SK-N-SH (cell line): ENCODE data around the gene SORBS1. TPM values are rescaled to one million over a fixed set of nuclear protein-coding genes. Genes with fewer than 3 reads are reported as not detected.

ENCODE experiments used
- CTCF ChIA-PET: fragments of 300-600, 350-600 bp; formaldehyde crosslinking; extraction: SDS; loops from one replicate; lab custom pipeline; 2021; lab: Yijun Ruan, JAX
- POLR2A ChIA-PET: fragments of 350-600 bp; sonication (Branson Sonifier 250); formaldehyde crosslinking; extraction: SDS; loops from one replicate; lab custom pipeline; 2020; ENCODE audit warnings: antibody characterized with exemption, inconsistent platforms; lab: Yijun Ruan, JAX
- DNase-seq: peaks from one replicate; pipeline ENCODE4 v3.0.0; 2012
- H2AFZ ChIP-seq: fragments of 200-600 bp; sonication (generic); 2 replicates; pipeline ENCODE4 v1.8.1; 2016; ENCODE audit warnings: antibody characterized with exemption, mild to moderate bottlenecking, low read depth
- H3F3A ChIP-seq: fragments of 200-600 bp; sonication (generic); replicated peaks from 2 replicates; pipeline ENCODE3; 2016; ENCODE audit warnings: antibody characterized with exemption, mild to moderate bottlenecking; ENCODE audit not compliant: insufficient read depth
- H3K27ac ChIP-seq, 2 experiments: fragments of 200-500 bp in 1 of 2; fragments of 200-600 bp in 1 of 2; sonication (Bioruptor generic) in 1 of 2; sonication (generic), shearing (Covaris generic) in 1 of 2; 2 replicates each; pipeline versions ENCODE4 v1.5.1 to v1.6.1; 2014 to 2016; ENCODE audit warnings: low read depth in 2 of 2, inconsistent platforms in 1 of 2, low read length in 1 of 2, mild to moderate bottlenecking in 1 of 2, mixed read lengths in 1 of 2
- H3K27me3 ChIP-seq: fragments of 200-600 bp; sonication (generic), shearing (Covaris generic); 2 replicates; pipeline ENCODE4 v1.6.1; 2016; ENCODE audit warnings: mixed run types; ENCODE audit not compliant: insufficient read depth
- H3K36me3 ChIP-seq, 2 experiments: fragments of 200-500 bp in 1 of 2; fragments of 200-600 bp in 1 of 2; sonication (Bioruptor generic) in 1 of 2; sonication (generic) in 1 of 2; replicated peaks in 1 of 2; 2 replicates each; pipeline versions ENCODE3 to v1.5.1; 2014 to 2016; ENCODE audit warnings: low read length in 1 of 2, mild to moderate bottlenecking in 1 of 2; ENCODE audit not compliant: insufficient read depth in 2 of 2, control insufficient read depth in 1 of 2
- H3K4me1 ChIP-seq, 2 experiments: fragments of 200-500 bp in 1 of 2; fragments of 200-600 bp in 1 of 2; sonication (Bioruptor generic) in 1 of 2; sonication (generic), shearing (Covaris generic) in 1 of 2; 2 replicates each; pipeline versions ENCODE4 v1.5.1 to v1.6.1; 2014 to 2016; ENCODE audit warnings: low read depth in 1 of 2, low read length in 1 of 2, mixed run types in 1 of 2; ENCODE audit not compliant: insufficient read depth in 2 of 2, control insufficient read depth in 1 of 2
- H3K4me2 ChIP-seq: fragments of 200-600 bp; sonication (generic), shearing (Covaris generic); 2 replicates; pipeline ENCODE4 v1.6.1; 2017; ENCODE audit warnings: mixed run types
- H3K4me3 ChIP-seq, 2 experiments: fragments of 200-500 bp in 1 of 2; fragments of 200-600 bp in 1 of 2; sonication (Bioruptor generic) in 1 of 2; sonication (generic), shearing (Covaris generic) in 1 of 2; 2 replicates each; pipeline versions ENCODE4 v1.5.1 to v1.8.1; 2014 to 2016; ENCODE audit warnings: low read depth in 2 of 2, inconsistent platforms in 1 of 2, low read length in 1 of 2, mild to moderate bottlenecking in 1 of 2, mixed read lengths in 1 of 2, moderate library complexity in 1 of 2
- H3K79me2 ChIP-seq: fragments of 200-600 bp; sonication (generic); 2 replicates; pipeline ENCODE4 v1.8.1; 2017; ENCODE audit warnings: mild to moderate bottlenecking; ENCODE audit not compliant: insufficient read depth
- H3K9ac ChIP-seq: fragments of 200-600 bp; sonication (generic); 2 replicates; pipeline ENCODE4 v1.6.1; 2017; ENCODE audit warnings: mixed run types
- H3K9me2 ChIP-seq: fragments of 200-600 bp; sonication (generic); 2 replicates; pipeline ENCODE4 v1.6.1; 2017; ENCODE audit warnings: mixed run types
- H3K9me3 ChIP-seq: fragments of 200-600 bp; sonication (generic); 2 replicates; pipeline ENCODE4 v1.6.1; 2017; ENCODE audit warnings: mixed run types, mild to moderate bottlenecking, moderate library complexity
- H4K20me1 ChIP-seq: fragments of 200-600 bp; sonication (generic); 2 replicates; pipeline ENCODE4 v1.6.1; 2017; ENCODE audit warnings: mild to moderate bottlenecking, mixed run types; ENCODE audit not compliant: insufficient read depth
- CHD2 ChIP-seq: fragments of 150-350 bp; IDR thresholded peaks from 2 replicates; pipeline ENCODE4 v1.6.1; 2018; ENCODE audit warnings: low read length; ENCODE audit not compliant: partially characterized antibody
- FOSL2 ChIP-seq: IDR thresholded peaks from 2 replicates; pipeline ENCODE4 v1.4.0; 2012; ENCODE audit warnings: low read depth, mild to moderate bottlenecking, moderate library complexity, borderline replicate concordance
- FOXM1 ChIP-seq: IDR thresholded peaks from 2 replicates; pipeline ENCODE4 v1.4.0; 2012; ENCODE audit warnings: low read depth, mild to moderate bottlenecking
- NRF1 ChIP-seq: IDR thresholded peaks from 2 replicates; pipeline ENCODE4 v1.6.1; 2012; ENCODE audit warnings: low read depth, mild to moderate bottlenecking, low read length
- RAD21 ChIP-seq: IDR thresholded peaks from 2 replicates; pipeline ENCODE4 v1.6.1; 2012; ENCODE audit warnings: mild to moderate bottlenecking, low read length
- RFX5 ChIP-seq: IDR thresholded peaks from 2 replicates; pipeline ENCODE4 v1.6.1; 2012; ENCODE audit warnings: mild to moderate bottlenecking, improper control_type of control experiment, low read length
- RXRA ChIP-seq: IDR thresholded peaks from 2 replicates; pipeline ENCODE4 v1.4.0; 2012; ENCODE audit warnings: low read depth, mild to moderate bottlenecking, borderline replicate concordance
- SIN3A ChIP-seq: IDR thresholded peaks from 2 replicates; pipeline ENCODE4 v1.6.1; 2012; ENCODE audit warnings: low read depth, mild to moderate bottlenecking, low read length, moderate library complexity, borderline replicate concordance
- SMC3 ChIP-seq: IDR thresholded peaks from 2 replicates; pipeline ENCODE4 v1.6.1; 2012; ENCODE audit warnings: low read depth, low read length, improper control_type of control experiment
- TAF1 ChIP-seq: IDR thresholded peaks from 2 replicates; pipeline ENCODE4 v1.6.1; 2012; ENCODE audit warnings: low read depth, mild to moderate bottlenecking, low read length, moderate library complexity, borderline replicate concordance
- TCF12 ChIP-seq: IDR thresholded peaks from 2 replicates; pipeline ENCODE4 v1.4.0; 2012
- YY1 ChIP-seq: IDR thresholded peaks from 2 replicates; pipeline ENCODE4 v1.4.0; 2012; ENCODE audit warnings: low read depth, mild to moderate bottlenecking
- WGBS: methylation state at CpG from one replicate; pipeline ENCODE4 v1.1.6; 2017; ENCODE audit warnings: low lambda C conversion rate; 5-methylcytosine and 5-hydroxymethylcytosine counted together
- polyA plus RNA-seq, 3 experiments: library from polyadenylated mRNA; depleted of rRNA; stranded (reverse); fragments of >200 nt; gene quantifications; 2 replicates each; pipeline ENCODE4 v1.2.3, GENCODE V29; 2012
- TF ChIP-seq, protein P1 (sequence below): IDR thresholded peaks from 2 replicates; pipeline ENCODE4 v1.4.0; 2012; ENCODE audit warnings: low read depth
- TF ChIP-seq, protein P2 (sequence below): IDR thresholded peaks from 2 replicates; pipeline ENCODE4; 2012
- TF ChIP-seq, protein P3 (sequence below): fragments of 150-350 bp; IDR thresholded peaks from 2 replicates; pipeline ENCODE4 v1.6.1; 2016; ENCODE audit warnings: mild to moderate bottlenecking, low read depth, low read length
- TF ChIP-seq, protein P4 (sequence below): IDR thresholded peaks from 2 replicates; pipeline ENCODE4 v1.4.0; 2012; ENCODE audit warnings: low read depth, borderline replicate concordance
- TF ChIP-seq, protein P5 (sequence below): fragments of 150-350 bp; IDR thresholded peaks from 2 replicates; pipeline ENCODE4 v1.6.1; 2017; ENCODE audit warnings: antibody characterized with exemption, low read length, low read depth, borderline replicate concordance

Gene SORBS1
- polyA plus RNA-seq, 1 of the 3 experiments (the other 2 are of a cell fraction), result 0.36 TPM

DNA sequence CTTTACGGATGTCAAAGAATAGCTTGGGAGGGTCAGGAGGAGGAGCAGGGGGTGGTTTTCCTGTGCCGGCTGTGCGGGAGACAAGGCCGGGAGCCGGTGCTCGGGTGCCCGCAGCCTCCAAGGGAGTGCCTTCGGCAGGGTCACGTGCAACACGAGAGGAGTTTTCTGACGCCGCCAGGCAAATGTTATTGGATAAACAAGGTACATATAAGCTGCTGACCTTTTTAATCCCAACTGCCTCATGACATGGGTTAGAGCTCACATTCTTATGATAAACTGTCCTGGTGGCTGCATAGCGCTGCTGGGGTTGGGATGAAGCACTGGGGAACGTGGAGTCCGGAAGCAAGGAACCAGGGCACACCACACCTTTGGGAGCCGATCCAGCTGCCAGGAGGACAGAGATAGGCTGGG, 145.5 kb downstream of the SORBS1 start:
- Histone ChIP-seq H3K4me3 (no peak overlapping the region), H3K9ac (no peak overlapping the region), H3K27ac (no peak overlapping the region), H3F3A (no peaks in the 10 kb centered on the region), H3K4me1 (no peaks in the 10 kb centered on the region; a peak in 1 of 4 replicates), H3K36me3 (no peaks in the 10 kb centered on the region), H3K4me2 (no peak overlapping the region), H2AFZ (no peak overlapping the region), H4K20me1 (no peaks in the 10 kb centered on the region), H3K27me3 (no peaks in the 10 kb centered on the region), H3K9me2 (no peaks in the 10 kb centered on the region), H3K9me3 (no peaks in the 10 kb centered on the region), H3K79me2 (no peaks in the 10 kb centered on the region)
- CTCF ChIA-PET, result interaction anchor here (0.8 to 2.4 kb wide), 7 partner anchors 10 to 186 kb away, joined by 3 to 13 read pairs (median 4); no protein-coding TSS in a partner anchor
- no peak for DNase-seq
- POLR2A ChIA-PET, result no interaction called here
- TF ChIP-seq SMC3, result no peak
- TF ChIP-seq, protein P1, sequence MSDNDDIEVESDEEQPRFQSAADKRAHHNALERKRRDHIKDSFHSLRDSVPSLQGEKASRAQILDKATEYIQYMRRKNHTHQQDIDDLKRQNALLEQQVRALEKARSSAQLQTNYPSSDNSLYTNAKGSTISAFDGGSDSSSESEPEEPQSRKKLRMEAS, result no peak
- TF ChIP-seq, protein P2, sequence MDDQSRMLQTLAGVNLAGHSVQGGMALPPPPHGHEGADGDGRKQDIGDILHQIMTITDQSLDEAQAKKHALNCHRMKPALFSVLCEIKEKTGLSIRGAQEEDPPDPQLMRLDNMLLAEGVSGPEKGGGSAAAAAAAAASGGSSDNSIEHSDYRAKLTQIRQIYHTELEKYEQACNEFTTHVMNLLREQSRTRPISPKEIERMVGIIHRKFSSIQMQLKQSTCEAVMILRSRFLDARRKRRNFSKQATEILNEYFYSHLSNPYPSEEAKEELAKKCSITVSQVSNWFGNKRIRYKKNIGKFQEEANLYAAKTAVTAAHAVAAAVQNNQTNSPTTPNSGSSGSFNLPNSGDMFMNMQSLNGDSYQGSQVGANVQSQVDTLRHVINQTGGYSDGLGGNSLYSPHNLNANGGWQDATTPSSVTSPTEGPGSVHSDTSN, result no peak
- TF ChIP-seq, protein P3, sequence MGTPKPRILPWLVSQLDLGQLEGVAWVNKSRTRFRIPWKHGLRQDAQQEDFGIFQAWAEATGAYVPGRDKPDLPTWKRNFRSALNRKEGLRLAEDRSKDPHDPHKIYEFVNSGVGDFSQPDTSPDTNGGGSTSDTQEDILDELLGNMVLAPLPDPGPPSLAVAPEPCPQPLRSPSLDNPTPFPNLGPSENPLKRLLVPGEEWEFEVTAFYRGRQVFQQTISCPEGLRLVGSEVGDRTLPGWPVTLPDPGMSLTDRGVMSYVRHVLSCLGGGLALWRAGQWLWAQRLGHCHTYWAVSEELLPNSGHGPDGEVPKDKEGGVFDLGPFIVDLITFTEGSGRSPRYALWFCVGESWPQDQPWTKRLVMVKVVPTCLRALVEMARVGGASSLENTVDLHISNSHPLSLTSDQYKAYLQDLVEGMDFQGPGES, result no peak
- TF ChIP-seq RFX5, result no peak
- no peak for TF ChIP-seq TCF12
- 86% methylated on average over 13 of the region's 16 CpGs for WGBS

DNA sequence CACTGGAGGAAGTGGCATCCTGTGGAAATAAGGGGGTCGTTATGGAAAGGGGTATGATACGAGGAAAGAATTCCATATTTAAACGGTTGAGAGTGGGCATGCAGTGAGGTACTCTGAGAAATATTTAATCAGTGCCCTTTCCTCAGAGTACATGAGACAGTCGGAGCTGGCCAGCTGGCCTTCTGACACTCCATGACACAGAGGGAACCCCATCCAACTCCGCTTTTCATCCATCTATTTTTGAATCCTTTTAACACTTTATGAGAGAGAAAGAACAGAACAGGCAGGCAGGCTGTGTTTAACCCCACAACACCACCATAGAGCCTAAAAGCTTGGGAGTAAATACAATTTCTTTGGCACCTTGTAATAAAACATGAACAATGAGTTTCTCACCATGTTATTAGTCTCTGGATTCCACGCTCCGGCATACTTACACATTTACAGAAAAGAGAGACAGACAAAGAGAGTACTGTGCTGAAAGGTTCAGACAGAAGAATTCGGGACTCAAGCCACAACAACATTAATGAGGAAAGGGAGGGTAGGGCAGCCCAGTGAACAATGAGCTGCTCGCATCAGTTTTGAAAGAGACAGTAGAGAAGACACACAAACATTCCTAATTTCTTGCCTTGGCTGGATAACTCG, 146.2 kb downstream of the SORBS1 start:
- no peak overlapping the region for H3K27ac ChIP-seq
- no peaks in the 10 kb centered on the region for H3K9me3 ChIP-seq
- H3K4me2 ChIP-seq, result no peak overlapping the region
- no peaks in the 10 kb centered on the region for H3K36me3 ChIP-seq
- H2AFZ ChIP-seq, result no peak overlapping the region
- no peak overlapping the region for H3K4me3 ChIP-seq
- ChIA-PET POLR2A (no interaction called here), CTCF (interaction anchor here (0.8 to 2.4 kb wide), 7 partner anchors 9 to 41 kb away, joined by 3 to 13 read pairs (median 4); no protein-coding TSS in a partner anchor)
- no peaks in the 10 kb centered on the region for H4K20me1 ChIP-seq
- WGBS, result 61% methylated on average over 10 of the region's 10 CpGs
- H3F3A ChIP-seq, result no peaks in the 10 kb centered on the region
- no peaks in the 10 kb centered on the region; a peak in 1 of 4 replicates for H3K4me1 ChIP-seq
- H3K9me2 ChIP-seq, result no peaks in the 10 kb centered on the region
- TF ChIP-seq RAD21, result no peak
- TF ChIP-seq FOXM1, result no peak
- no peak for TF ChIP-seq TCF12
- no peak for TF ChIP-seq NRF1
- TF ChIP-seq SMC3, result no peak
- TF ChIP-seq, protein P4, sequence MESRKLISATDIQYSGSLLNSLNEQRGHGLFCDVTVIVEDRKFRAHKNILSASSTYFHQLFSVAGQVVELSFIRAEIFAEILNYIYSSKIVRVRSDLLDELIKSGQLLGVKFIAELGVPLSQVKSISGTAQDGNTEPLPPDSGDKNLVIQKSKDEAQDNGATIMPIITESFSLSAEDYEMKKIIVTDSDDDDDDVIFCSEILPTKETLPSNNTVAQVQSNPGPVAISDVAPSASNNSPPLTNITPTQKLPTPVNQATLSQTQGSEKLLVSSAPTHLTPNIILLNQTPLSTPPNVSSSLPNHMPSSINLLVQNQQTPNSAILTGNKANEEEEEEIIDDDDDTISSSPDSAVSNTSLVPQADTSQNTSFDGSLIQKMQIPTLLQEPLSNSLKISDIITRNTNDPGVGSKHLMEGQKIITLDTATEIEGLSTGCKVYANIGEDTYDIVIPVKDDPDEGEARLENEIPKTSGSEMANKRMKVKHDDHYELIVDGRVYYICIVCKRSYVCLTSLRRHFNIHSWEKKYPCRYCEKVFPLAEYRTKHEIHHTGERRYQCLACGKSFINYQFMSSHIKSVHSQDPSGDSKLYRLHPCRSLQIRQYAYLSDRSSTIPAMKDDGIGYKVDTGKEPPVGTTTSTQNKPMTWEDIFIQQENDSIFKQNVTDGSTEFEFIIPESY, result no peak
- TF ChIP-seq FOSL2, result no peak
- TF ChIP-seq, protein P3, result no peak
- TF ChIP-seq, protein P5, sequence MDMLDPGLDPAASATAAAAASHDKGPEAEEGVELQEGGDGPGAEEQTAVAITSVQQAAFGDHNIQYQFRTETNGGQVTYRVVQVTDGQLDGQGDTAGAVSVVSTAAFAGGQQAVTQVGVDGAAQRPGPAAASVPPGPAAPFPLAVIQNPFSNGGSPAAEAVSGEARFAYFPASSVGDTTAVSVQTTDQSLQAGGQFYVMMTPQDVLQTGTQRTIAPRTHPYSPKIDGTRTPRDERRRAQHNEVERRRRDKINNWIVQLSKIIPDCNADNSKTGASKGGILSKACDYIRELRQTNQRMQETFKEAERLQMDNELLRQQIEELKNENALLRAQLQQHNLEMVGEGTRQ, result no peak
- TF ChIP-seq YY1, result no peak
- no peak for TF ChIP-seq TAF1
- TF ChIP-seq RXRA, result no peak
- no peak for TF ChIP-seq SIN3A
- no peak for TF ChIP-seq CHD2
- H3K27me3 ChIP-seq, result no peaks in the 10 kb centered on the region
- H3K9ac ChIP-seq, result no peak overlapping the region
- no peaks in the 10 kb centered on the region for H3K79me2 ChIP-seq
- DNase-seq, result no peak
